AG04450 (cell line): ENCODE results near the gene PLEKHG2. TPM values are rescaled to one million over a fixed set of nuclear protein-coding genes. Genes with fewer than 3 reads are reported as not detected.
"Not testable (repeated sequence)": the region's sequence is repeated elsewhere in the genome, so short reads cannot be mapped to it uniquely, and the experiment has no call there.

Source experiments
- CTCF ChIA-PET: fragments of 300-600, 350-600 bp; formaldehyde crosslinking; extraction: SDS; loops from one replicate; lab custom pipeline; 2022; ENCODE audit warnings: antibody characterized with exemption, inconsistent platforms; lab: Charles Lee
- POLR2A ChIA-PET: fragments of 350-600 bp; formaldehyde crosslinking; extraction: SDS; loops from one replicate; lab custom pipeline; 2021; ENCODE audit warnings: antibody characterized with exemption, inconsistent platforms; lab: Yijun Ruan, JAX
- DNase-seq: peaks from one replicate; pipeline ENCODE4 v3.0.0-alpha.2; 2011; ENCODE audit warnings: low read depth, low spot score
- H3K27ac ChIP-seq: one replicate; pipeline ENCODE4 v1.5.1; 2012; ENCODE audit warnings: low read depth, low read length, control low read depth
- H3K27me3 ChIP-seq: one replicate; pipeline ENCODE4 v1.6.0; 2012; ENCODE audit warnings: low read length; ENCODE audit not compliant: control insufficient read depth, insufficient read depth
- H3K4me3 ChIP-seq: 2 replicates; pipeline ENCODE4 v1.5.1; 2011; ENCODE audit warnings: mild to moderate bottlenecking, low read depth, low read length, control low read depth
- H3K9me3 ChIP-seq: 2 replicates; pipeline ENCODE4 v1.5.1; 2012; ENCODE audit warnings: low read length; ENCODE audit not compliant: control insufficient read depth, insufficient read depth
- CTCF ChIP-seq: IDR thresholded peaks from 2 replicates; pipeline ENCODE4 v1.5.1; 2011; ENCODE audit warnings: low read depth, low read length, control low read depth, inconsistent platforms
- polyA plus RNA-seq: library from polyadenylated mRNA; depleted of rRNA; stranded (reverse); fragments of >200 nt; gene quantifications from 2 replicates; pipeline ENCODE4 v1.2.3, GENCODE V29; 2011

Gene PLEKHG2
- polyA plus RNA-seq, 1 experiment = 12.3 TPM

GRCh38 chr19:39446365-39447084 lies 34.1 kb downstream of the PLEKHG2 start:
- Histone ChIP-seq H3K4me3 (peak overlapping the region; percentile 99), H3K27ac (no peak overlapping the region), H3K9me3 (no peaks in the 10 kb centered on the region; the same call in 1 of the 2 replicates), H3K27me3 (no peaks in the 10 kb centered on the region)
- POLR2A ChIA-PET = interaction anchor here (0.7 to 3.8 kb wide), 3 partner anchors 11 to 34 kb away, joined by 3 to 38 read pairs (median 4); partner anchors contain the start of genes RPS16 and TIMM50
- no peak for DNase-seq
- TF ChIP-seq CTCF = no peak
- CTCF ChIA-PET = interaction anchor here (1.3 kb wide), 1 partner anchor 28 kb away, joined by 5 read pairs; no protein-coding TSS in a partner anchor

GRCh38 chr19:39448271-39448670 lies 35.8 kb downstream of the PLEKHG2 start:
- no peak overlapping the region for H3K4me3 ChIP-seq
- H3K9me3 ChIP-seq = no peaks in the 10 kb centered on the region; the same call in 1 of the 2 replicates
- ChIA-PET POLR2A (interaction anchor here (3.8 kb wide), 1 partner anchor 13 kb away, joined by 38 read pairs; the partner anchor contains the start of gene RPS16), CTCF (interaction anchor here (0.6 kb wide), 1 partner anchor 326 kb away, joined by 3 read pairs; no protein-coding TSS in a partner anchor)
- no peak for DNase-seq
- TF ChIP-seq CTCF = no peak
- H3K27me3 ChIP-seq = no peaks in the 10 kb centered on the region
- H3K27ac ChIP-seq = no peak overlapping the region

GRCh38 chr19:39449116-39449797 lies 36.8 kb downstream of the PLEKHG2 start:
- Histone ChIP-seq H3K27me3 (no peaks in the 10 kb centered on the region), H3K4me3 (no peak overlapping the region), H3K27ac (no peak overlapping the region), H3K9me3 (no peaks in the 10 kb centered on the region; the same call in 1 of the 2 replicates)
- ChIA-PET POLR2A (no interaction called here), CTCF (interaction anchor here (0.5 kb wide), 1 partner anchor 26 kb away, joined by 3 read pairs; no protein-coding TSS in a partner anchor)
- no peak for DNase-seq
- TF ChIP-seq CTCF = no peak

- POLR2A ChIA-PET, CTCF ChIA-PET: not testable (repeated sequence)
Measured at GRCh38 chr19:39451257-39451656, 38.8 kb downstream of the PLEKHG2 start.

GRCh38 chr19:39463403-39463802 lies 50.9 kb downstream of the PLEKHG2 start:
- H3K27ac ChIP-seq = no peak overlapping the region
- H3K9me3 ChIP-seq = no peaks in the 10 kb centered on the region; the same call in 1 of the 2 replicates
- CTCF ChIA-PET = interaction anchor here (0.6 to 2.3 kb wide), 2 partner anchors 11 to 22 kb away, joined by 4 to 14 read pairs; no protein-coding TSS in a partner anchor
- DNase-seq = no peak
- TF ChIP-seq CTCF = no peak
- POLR2A ChIA-PET = interaction anchor here (0.6 kb wide), 1 partner anchor 17 kb away, joined by 7 read pairs; the partner anchor contains the start of gene TIMM50
- no peaks in the 10 kb centered on the region for H3K27me3 ChIP-seq
- no peak overlapping the region for H3K4me3 ChIP-seq

More at GRCh38 chr19:39451257-39451656, 38.8 kb downstream of the PLEKHG2 start:
- not testable (repeated sequence) for H3K9me3 ChIP-seq, H3K4me3 ChIP-seq, H3K27me3 ChIP-seq, DNase-seq, H3K27ac ChIP-seq
